HEK293 (cell line): ENCODE measurements around the gene OR1L1.

Experiments
- AEBP2 ChIP-seq: fragments of 450-650 bp; formaldehyde crosslinking; IDR thresholded peaks from 2 replicates; pipeline ENCODE4 v1.5.1; 2016; ENCODE audit warnings: missing biosample characterization, missing genetic modification characterization, borderline replicate concordance
- CTCF ChIP-seq: fragments of 450-650 bp; formaldehyde crosslinking; IDR thresholded peaks from 2 replicates; pipeline ENCODE4 v1.5.1; 2016; ENCODE audit warnings: missing biosample characterization, missing genetic modification characterization

GRCh38 chr9:122695696-122696095 lies 34.2 kb downstream of the OR1L1 start:
- no peak for TF ChIP-seq AEBP2
- TF ChIP-seq CTCF (tag by site-specific recombination): no peak
